Medulla oblongata (tissue), 1 donor: ENCODE measurements around the gene GOLPH3.
A peak's percentile ranks its signal among the peaks of the same experiment; 100 is the strongest.
"Not testable (repeated sequence)": the region's sequence is repeated elsewhere in the genome, so short reads cannot be mapped to it uniquely, and the experiment has no call there.

ENCODE experiments used
- DNase-seq: peaks from one replicate; pipeline ENCODE4 v3.0.0-alpha.2; 2015; ENCODE audit errors: extremely low spot score

Gene GOLPH3

GRCh38 chr5:32099486-32100035 lies 74.6 kb downstream of the GOLPH3 start:
- DNase-seq: no peak

- no peak for DNase-seq
These were observed 75.2 kb downstream of the GOLPH3 start for GRCh38 chr5:32098890-32099310.

GRCh38 chr5:32098291-32098690 lies 75.8 kb downstream of the GOLPH3 start:
- DNase-seq: no peak

- no peak for DNase-seq
These were observed 77.1 kb downstream of the GOLPH3 start for GRCh38 chr5:32096891-32097595.

GRCh38 chr5:32095261-32095671 lies 78.9 kb downstream of the GOLPH3 start:
- no peak for DNase-seq

- no peak for DNase-seq
These were observed 79.4 kb downstream of the GOLPH3 start for GRCh38 chr5:32094691-32095090.

GRCh38 chr5:32092938-32093812 lies 80.9 kb downstream of the GOLPH3 start:
- peak; percentile 88 for DNase-seq

- DNase-seq: no peak
These were observed 83.4 kb downstream of the GOLPH3 start for GRCh38 chr5:32090755-32091128.

GRCh38 chr5:32090026-32090754 lies 83.9 kb downstream of the GOLPH3 start:
- no peak for DNase-seq

GRCh38 chr5:32089146-32090000 lies 84.7 kb downstream of the GOLPH3 start:
- no peak for DNase-seq

- DNase-seq: no peak
These were observed 85.9 kb downstream of the GOLPH3 start for GRCh38 chr5:32088214-32088613.

- no peak for DNase-seq
These were observed 86.7 kb downstream of the GOLPH3 start for GRCh38 chr5:32087086-32088082.

GRCh38 chr5:32083981-32084430 lies 90.1 kb downstream of the GOLPH3 start:
- peak; percentile 80 for DNase-seq

GRCh38 chr5:32082701-32083100 lies 91.4 kb downstream of the GOLPH3 start:
- no peak for DNase-seq

- DNase-seq: not testable (repeated sequence)
These were observed 93.6 kb downstream of the GOLPH3 start for GRCh38 chr5:32080565-32080964.

GRCh38 chr5:32078855-32079254 lies 95.3 kb downstream of the GOLPH3 start:
- not testable (repeated sequence) for DNase-seq

- DNase-seq: peak; percentile 79
These were observed 97.1 kb downstream of the GOLPH3 start for GRCh38 chr5:32076699-32077695.
